Spinal cord (tissue), 10 donors: ENCODE measurements around the gene CENPP. TPM values are rescaled to one million over a fixed set of nuclear protein-coding genes. Genes with fewer than 3 reads are reported as not detected.
A peak's percentile ranks its signal among the peaks of the same experiment; 100 is the strongest.

Source experiments
- DNase-seq, 6 donors: peaks; one replicate each; pipeline versions ENCODE4 v3.0.0 to v3.0.0-alpha.2; 2013 to 2015; ENCODE audit warnings: low spot score in 6 of 6, low read depth in 4 of 6
- H3K27ac ChIP-seq: one replicate; pipeline ENCODE4 v1.5.1; 2013; ENCODE audit warnings: low read depth, low read length, control low read depth
- H3K27me3 ChIP-seq: one replicate; pipeline ENCODE4 v1.6.1; 2013; ENCODE audit warnings: low read length; ENCODE audit not compliant: control insufficient read depth, insufficient read depth
- H3K36me3 ChIP-seq: one replicate; pipeline ENCODE4 v1.6.1; 2013; ENCODE audit warnings: low read length; ENCODE audit not compliant: control insufficient read depth, insufficient read depth
- H3K4me1 ChIP-seq: one replicate; pipeline ENCODE4 v1.6.1; 2013; ENCODE audit warnings: low read length; ENCODE audit not compliant: control insufficient read depth, insufficient read depth
- H3K4me3 ChIP-seq: one replicate; pipeline ENCODE4 v1.5.1; 2013; ENCODE audit warnings: low read depth, low read length, control low read depth
- H3K9me3 ChIP-seq: one replicate; pipeline ENCODE4 v1.6.1; 2013; ENCODE audit warnings: low read length; ENCODE audit not compliant: control insufficient read depth, insufficient read depth
- WGBS: methylation state at CpG from one replicate; pipeline ENCODE4 v1.1.5; 2013; ENCODE audit warnings: missing lambda C conversion rate; ENCODE audit not compliant: insufficient coverage; 5-methylcytosine and 5-hydroxymethylcytosine counted together
- polyA plus RNA-seq, 2 donors: library from polyadenylated mRNA; unstranded; fragments of 120-200 nt; gene quantifications; one replicate each; pipeline ENCODE4 v1.2.1, GENCODE V29; 2013; ENCODE audit not compliant: insufficient read length in 2 of 2
- total RNA-seq, 2 donors: library from RNA; depleted of rRNA in 1 of 2; stranded (reverse); fragments of 120-200 nt in 1 of 2; fragments of >200 nt in 1 of 2; gene quantifications; one replicate each; pipeline versions ENCODE4 v1.2.3 to v1.2.4, GENCODE V29; 2013 to 2014
- donor health status: healthy.

CENPP gene
- total and polyA plus RNA-seq, 4 donors, result 5.4 to 15.5 (median 10.2) TPM

GRCh38 chr9:92504881-92505280, 179.1 kb downstream of the CENPP start:
- Histone ChIP-seq H3K27me3 (no peaks in the 10 kb centered on the region), H3K4me3 (no peak overlapping the region), H3K27ac (no peak overlapping the region), H3K9me3 (no peaks in the 10 kb centered on the region), H3K36me3 (no peaks in the 10 kb centered on the region), H3K4me1 (peaks cover 5% of the 10 kb centered on the region)
- no CpG with 5 or more reads among the region's 2 CpGs for WGBS
- no peak for DNase-seq

DNA sequence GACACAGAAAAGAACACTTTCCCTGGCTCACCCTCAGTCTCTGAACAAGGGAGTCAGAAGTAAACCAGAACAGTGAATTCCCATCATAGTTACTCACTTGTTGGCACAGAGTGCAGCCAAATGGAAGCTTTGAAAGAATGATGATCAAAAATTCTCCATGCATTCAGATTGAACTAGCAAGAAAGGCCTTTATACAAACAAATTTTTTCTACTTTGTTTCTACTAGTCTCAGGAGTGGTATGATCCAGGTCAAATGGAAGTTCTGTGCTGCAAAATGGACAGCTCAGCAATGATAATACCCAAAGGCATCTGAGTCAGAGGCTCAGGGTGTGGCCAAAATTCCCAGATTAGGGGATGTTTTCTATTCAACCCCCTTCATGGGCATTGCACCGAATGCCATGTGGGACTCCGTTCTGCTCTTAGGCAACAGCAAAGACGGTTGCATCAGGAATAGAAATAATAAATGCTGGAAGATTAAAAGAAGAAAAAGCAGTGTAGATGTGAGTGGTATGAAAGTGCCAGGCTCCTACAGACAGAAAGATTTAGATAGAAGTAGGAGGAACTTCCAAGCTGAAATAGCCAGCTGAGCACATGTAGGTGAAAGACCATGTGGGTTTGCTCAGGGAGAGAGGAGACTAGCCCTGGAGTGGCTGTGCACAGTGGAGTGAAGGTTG, 180.6 kb downstream of the CENPP start:
- peak in 1 of 6 donors; percentile 33 for DNase-seq
- Histone ChIP-seq H3K27ac (peak overlapping the region; percentile 20), H3K4me3 (no peak overlapping the region), H3K27me3 (no peaks in the 10 kb centered on the region), H3K9me3 (no peaks in the 10 kb centered on the region), H3K36me3 (no peaks in the 10 kb centered on the region), H3K4me1 (peaks cover 5% of the 10 kb centered on the region)
- WGBS, result 63% methylated on average over 3 of the region's 3 CpGs

- peaks cover 5% of the 10 kb centered on the region for H3K4me1 ChIP-seq
- H3K9me3 ChIP-seq, result no peaks in the 10 kb centered on the region
- H3K36me3 ChIP-seq, result no peaks in the 10 kb centered on the region
- DNase-seq, result no peak
- WGBS, result 100% methylated on average over 1 of the region's 2 CpGs
- peak overlapping the region; percentile 20 for H3K27ac ChIP-seq
- no peaks in the 10 kb centered on the region for H3K27me3 ChIP-seq
- H3K4me3 ChIP-seq, result no peak overlapping the region
These were observed 181.3 kb downstream of the CENPP start for GRCh38 chr9:92507005-92507404.

- DNase-seq, result no peak
- Histone ChIP-seq H3K4me3 (no peak overlapping the region), H3K36me3 (no peaks in the 10 kb centered on the region), H3K27me3 (no peaks in the 10 kb centered on the region), H3K4me1 (peaks cover 5% of the 10 kb centered on the region), H3K27ac (no peak overlapping the region), H3K9me3 (no peaks in the 10 kb centered on the region)
- 85% methylated on average over 4 of the region's 4 CpGs for WGBS
These were observed 181.7 kb downstream of the CENPP start for GRCh38 chr9:92507496-92507895.

- no peak for DNase-seq
- Histone ChIP-seq H3K27me3 (no peaks in the 10 kb centered on the region), H3K36me3 (no peaks in the 10 kb centered on the region), H3K4me1 (peaks cover 5% of the 10 kb centered on the region), H3K9me3 (no peaks in the 10 kb centered on the region), H3K27ac (peak overlapping the region; percentile 43), H3K4me3 (no peak overlapping the region)
- WGBS, result 61% methylated on average over 7 of the region's 10 CpGs
These were observed 182.5 kb downstream of the CENPP start for GRCh38 chr9:92508018-92508820.

- Histone ChIP-seq H3K4me3 (no peak overlapping the region), H3K36me3 (no peaks in the 10 kb centered on the region), H3K9me3 (no peaks in the 10 kb centered on the region), H3K4me1 (peaks cover 5% of the 10 kb centered on the region), H3K27ac (no peak overlapping the region), H3K27me3 (no peaks in the 10 kb centered on the region)
- DNase-seq, result no peak
- WGBS, result 97% methylated on average over 4 of the region's 5 CpGs
These were observed 183.3 kb downstream of the CENPP start for GRCh38 chr9:92509050-92509449.

DNA sequence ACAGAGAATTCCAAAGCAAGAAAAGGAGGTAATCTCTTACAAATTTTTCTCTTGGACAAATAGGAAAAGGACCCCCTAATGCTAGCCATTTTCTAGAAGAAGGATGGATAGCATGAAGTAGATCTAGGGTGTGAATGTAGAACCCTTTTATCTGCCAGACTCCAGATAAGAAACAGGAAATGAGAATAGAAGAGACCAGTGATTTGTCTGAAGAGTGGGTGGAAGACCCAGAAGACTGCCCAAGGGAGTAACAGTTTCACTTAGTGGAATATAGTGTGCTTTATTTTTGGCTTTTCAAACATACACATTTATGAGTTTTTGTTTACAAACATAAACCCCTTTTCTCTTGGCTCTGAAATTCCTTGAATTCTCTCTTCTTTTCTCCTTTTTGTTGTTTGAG, 185.0 kb downstream of the CENPP start:
- Histone ChIP-seq H3K27me3 (no peaks in the 10 kb centered on the region), H3K36me3 (no peaks in the 10 kb centered on the region), H3K4me1 (peaks cover 5% of the 10 kb centered on the region), H3K4me3 (no peak overlapping the region), H3K9me3 (no peaks in the 10 kb centered on the region), H3K27ac (no peak overlapping the region)
- DNase-seq, result no peak

DNA sequence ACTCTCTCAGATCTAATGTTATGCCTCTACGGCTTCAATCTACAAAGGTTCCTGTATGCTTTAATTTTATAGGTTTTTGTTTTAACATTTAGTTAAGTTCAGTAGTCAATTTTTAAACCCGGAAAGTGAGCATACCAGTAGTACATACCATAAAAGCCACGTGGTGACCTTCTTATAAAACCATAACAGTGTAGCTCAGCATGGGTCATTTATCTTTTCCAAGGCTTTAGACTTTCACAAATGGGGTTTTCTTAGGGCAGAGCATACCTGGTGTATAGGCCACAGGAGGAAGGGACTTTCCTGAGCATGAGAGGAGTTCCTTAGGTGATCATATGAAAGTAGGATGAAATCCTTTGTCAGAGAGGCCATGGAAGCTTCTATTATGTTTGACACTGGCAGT, 186.9 kb downstream of the CENPP start:
- Histone ChIP-seq H3K27me3 (no peaks in the 10 kb centered on the region), H3K4me3 (no peak overlapping the region), H3K4me1 (peaks cover 5% of the 10 kb centered on the region), H3K27ac (no peak overlapping the region), H3K9me3 (no peaks in the 10 kb centered on the region), H3K36me3 (no peaks in the 10 kb centered on the region)
- DNase-seq, result no peak
- WGBS, result no CpG with 5 or more reads among the region's 3 CpGs

DNA sequence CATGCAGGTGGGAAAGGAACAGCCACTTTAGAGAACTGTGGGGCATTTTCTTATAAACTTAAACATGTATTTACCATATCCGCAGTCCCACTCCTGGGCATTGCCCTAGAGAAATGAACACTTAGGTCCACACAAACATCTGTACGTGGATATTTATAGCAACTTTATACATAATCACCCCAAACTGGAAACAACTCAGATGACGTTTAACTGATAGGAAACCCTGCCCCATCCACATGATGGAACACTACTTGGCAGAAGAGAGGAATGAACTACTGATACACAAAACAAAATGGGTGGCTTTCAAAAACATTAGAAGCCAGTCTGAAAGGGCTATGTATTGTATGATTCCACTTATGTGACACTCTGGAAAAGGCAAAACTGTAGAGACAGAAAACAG, 187.6 kb downstream of the CENPP start:
- no peaks in the 10 kb centered on the region for H3K27me3 ChIP-seq
- WGBS, result 100% methylated on average over 1 of the region's 3 CpGs

GRCh38 chr9:92514635-92515034, 188.9 kb downstream of the CENPP start:
- H3K27ac ChIP-seq, result no peak overlapping the region
- H3K9me3 ChIP-seq, result no peaks in the 10 kb centered on the region
- no peaks in the 10 kb centered on the region for H3K36me3 ChIP-seq
- H3K4me1 ChIP-seq, result no peaks in the 10 kb centered on the region
- WGBS, result 96% methylated on average over 7 of the region's 10 CpGs
- DNase-seq, result no peak
- no peak overlapping the region for H3K4me3 ChIP-seq
- no peaks in the 10 kb centered on the region for H3K27me3 ChIP-seq

More for the DNA sequence above, 187.6 kb downstream of the CENPP start:
- Histone ChIP-seq H3K4me3 (no peak overlapping the region), H3K27ac (no peak overlapping the region), H3K36me3 (no peaks in the 10 kb centered on the region), H3K4me1 (no peaks in the 10 kb centered on the region), H3K9me3 (no peaks in the 10 kb centered on the region)
- no peak for DNase-seq
